Measurements from ENCODE around the gene CAB39. TPM values are rescaled to one million over a fixed set of nuclear protein-coding genes. Genes with fewer than 3 reads are reported as not detected.

CAB39 gene
- total RNA-seq, 2 donors from 2014 or later, result 32.3 to 34.5 TPM

GRCh38 chr2:230680463-230681170, 32.0 kb upstream of the CAB39 start:
- Histone ChIP-seq H3K36me3 (replicated peaks in 1 of 2; ENCODE audit: insufficient read depth in 1 of 2, low read depth in 2 of 2) (no peaks in the 10 kb centered on the region), H3K27me3 (no peaks in the 10 kb centered on the region), H3K9me3 (no peaks in the 10 kb centered on the region), H3K4me1 (no peaks in the 10 kb centered on the region), H3K4me3 (no peak overlapping the region), H3K27ac (no peak overlapping the region)
- TF ChIP-seq, protein P1, sequence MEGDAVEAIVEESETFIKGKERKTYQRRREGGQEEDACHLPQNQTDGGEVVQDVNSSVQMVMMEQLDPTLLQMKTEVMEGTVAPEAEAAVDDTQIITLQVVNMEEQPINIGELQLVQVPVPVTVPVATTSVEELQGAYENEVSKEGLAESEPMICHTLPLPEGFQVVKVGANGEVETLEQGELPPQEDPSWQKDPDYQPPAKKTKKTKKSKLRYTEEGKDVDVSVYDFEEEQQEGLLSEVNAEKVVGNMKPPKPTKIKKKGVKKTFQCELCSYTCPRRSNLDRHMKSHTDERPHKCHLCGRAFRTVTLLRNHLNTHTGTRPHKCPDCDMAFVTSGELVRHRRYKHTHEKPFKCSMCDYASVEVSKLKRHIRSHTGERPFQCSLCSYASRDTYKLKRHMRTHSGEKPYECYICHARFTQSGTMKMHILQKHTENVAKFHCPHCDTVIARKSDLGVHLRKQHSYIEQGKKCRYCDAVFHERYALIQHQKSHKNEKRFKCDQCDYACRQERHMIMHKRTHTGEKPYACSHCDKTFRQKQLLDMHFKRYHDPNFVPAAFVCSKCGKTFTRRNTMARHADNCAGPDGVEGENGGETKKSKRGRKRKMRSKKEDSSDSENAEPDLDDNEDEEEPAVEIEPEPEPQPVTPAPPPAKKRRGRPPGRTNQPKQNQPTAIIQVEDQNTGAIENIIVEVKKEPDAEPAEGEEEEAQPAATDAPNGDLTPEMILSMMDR (IDR thresholded peaks at IDR 0.05), result no peak
- no peak for TF ChIP-seq POLR2A (IDR thresholded peaks at IDR 0.05)
- DNase-seq, result no peak
- WGBS, 2 donors, result 75 to 76% methylated on average over 11 of the region's 11 CpGs
- intact Hi-C loops (cut with DNase I), result no loop called here
- no peak for ATAC-seq

GRCh38 chr2:230681171-230681545, 31.5 kb upstream of the CAB39 start:
- 60 to 67% methylated on average over 7 of the region's 7 CpGs for WGBS, 2 donors
- no peaks in the 10 kb centered on the region for H3K27me3 ChIP-seq
- no peak overlapping the region for H3K27ac ChIP-seq
- H3K4me3 ChIP-seq, result no peak overlapping the region
- no peaks in the 10 kb centered on the region for H3K36me3 ChIP-seq (replicated peaks in 1 of 2; ENCODE audit: insufficient read depth in 1 of 2, low read depth in 2 of 2)
- intact Hi-C loops (cut with DNase I), result no loop called here
- DNase-seq (no peak), ATAC-seq (no peak)
- H3K4me1 ChIP-seq, result no peaks in the 10 kb centered on the region
- no peak for TF ChIP-seq POLR2A (IDR thresholded peaks at IDR 0.05)
- TF ChIP-seq, protein P1 (IDR thresholded peaks at IDR 0.05), result no peak
- no peaks in the 10 kb centered on the region for H3K9me3 ChIP-seq

DNA sequence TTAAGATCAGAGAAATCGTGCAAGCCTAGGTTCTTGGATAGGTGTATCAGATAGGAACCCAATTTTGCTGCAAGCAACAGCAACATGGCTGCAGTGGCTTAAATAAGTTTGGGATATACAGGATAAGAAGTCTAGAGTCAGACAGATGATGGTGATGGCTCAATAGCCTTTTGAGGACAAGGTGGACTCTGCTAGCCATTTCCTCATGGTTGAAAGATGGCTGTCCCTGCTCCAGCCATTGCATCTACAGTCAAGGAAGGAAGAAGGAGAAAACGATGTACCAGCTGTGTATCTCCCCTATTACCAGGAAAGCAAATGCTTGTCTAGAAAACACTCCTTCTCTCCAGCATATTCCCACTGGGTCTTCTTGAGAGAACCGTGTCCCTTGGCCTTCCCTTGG, 30.1 kb upstream of the CAB39 start:
- DNase-seq, result no peak
- 70 to 88% methylated on average over 3 of the region's 3 CpGs for WGBS, 2 donors
- intact Hi-C loops (cut with DNase I), result no loop called here
- H3K4me3 ChIP-seq, result no peak overlapping the region
- TF ChIP-seq, protein P1 (IDR thresholded peaks at IDR 0.05), result no peak
- no peak for TF ChIP-seq POLR2A (IDR thresholded peaks at IDR 0.05)
- no peaks in the 10 kb centered on the region for H3K9me3 ChIP-seq
- no peaks in the 10 kb centered on the region for H3K27me3 ChIP-seq
- H3K27ac ChIP-seq, result no peak overlapping the region
- H3K4me1 ChIP-seq, result no peaks in the 10 kb centered on the region
- H3K36me3 ChIP-seq (replicated peaks in 1 of 2; ENCODE audit: insufficient read depth in 1 of 2, low read depth in 2 of 2), result no peaks in the 10 kb centered on the region
- ATAC-seq, result no peak

GRCh38 chr2:230684270-230685168, 28.1 kb upstream of the CAB39 start:
- TF ChIP-seq, protein P1 (IDR thresholded peaks at IDR 0.05), result no peak
- no peak for TF ChIP-seq POLR2A (IDR thresholded peaks at IDR 0.05)
- no peaks in the 10 kb centered on the region for H3K27me3 ChIP-seq
- no peaks in the 10 kb centered on the region for H3K36me3 ChIP-seq (replicated peaks in 1 of 2; ENCODE audit: insufficient read depth in 1 of 2, low read depth in 2 of 2)
- intact Hi-C loops (cut with DNase I), result no loop called here
- WGBS, 2 donors, result 32 to 38% methylated on average over 8 of the region's 8 CpGs
- H3K9me3 ChIP-seq, result no peaks in the 10 kb centered on the region
- no peak overlapping the region for H3K27ac ChIP-seq
- no peak for ATAC-seq
- no peak overlapping the region for H3K4me3 ChIP-seq
- no peaks in the 10 kb centered on the region for H3K4me1 ChIP-seq
- DNase-seq, result no peak
